MM.1S (cell line): ENCODE data around the gene GPR161.

ENCODE experiments used
- CTCF ChIP-seq: fragments of 300-600 bp; sonication (generic); IDR thresholded peaks from 2 replicates; pipeline ENCODE4 v1.5.1; 2016; ENCODE audit warnings: antibody characterized with exemption, low read length, mixed read lengths
- EZH2phosphoT487 ChIP-seq: fragments of 300-600 bp; sonication (generic); IDR thresholded peaks from 2 replicates; pipeline ENCODE4 v1.6.1; 2018; ENCODE audit warnings: antibody characterized with exemption, low read length

DNA sequence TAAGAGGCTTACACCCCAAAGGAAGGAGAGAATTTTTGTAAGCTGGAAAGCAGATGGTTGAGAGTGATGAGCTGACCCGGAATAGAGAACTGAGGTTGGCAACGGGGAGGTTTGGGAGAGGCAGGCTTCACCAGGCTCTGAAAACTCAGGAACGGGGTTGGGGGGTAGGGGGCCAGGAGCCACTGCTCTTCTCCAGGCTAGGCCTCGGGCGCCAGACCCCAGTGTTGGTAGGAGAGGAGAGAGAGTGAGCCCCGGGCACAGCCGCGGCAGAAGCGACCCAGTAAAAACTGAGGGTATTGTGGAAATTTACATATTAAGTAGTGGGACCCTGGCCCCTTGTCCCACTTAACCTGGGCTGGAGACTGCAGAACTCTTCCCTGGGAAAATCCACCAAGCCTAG lies 45.7 kb downstream of the GPR161 start:
- TF ChIP-seq CTCF (no peak), EZH2phosphoT487 (no peak)
